ENCODE results near the gene CD22. TPM values are rescaled to one million over a fixed set of nuclear protein-coding genes. Genes with fewer than 3 reads are reported as not detected.
A peak's percentile ranks its signal among the peaks of the same experiment; 100 is the strongest.
"Not testable (repeated sequence)": the region's sequence is repeated elsewhere in the genome, so short reads cannot be mapped to it uniquely, and the experiment has no call there.

The CD22 gene
- total RNA-seq, 3 donors from 2014 or later (not counting 1 experiment from before 2014, with no cell fraction given): 4.3 to 7.0 (median 6.0) TPM

DNA sequence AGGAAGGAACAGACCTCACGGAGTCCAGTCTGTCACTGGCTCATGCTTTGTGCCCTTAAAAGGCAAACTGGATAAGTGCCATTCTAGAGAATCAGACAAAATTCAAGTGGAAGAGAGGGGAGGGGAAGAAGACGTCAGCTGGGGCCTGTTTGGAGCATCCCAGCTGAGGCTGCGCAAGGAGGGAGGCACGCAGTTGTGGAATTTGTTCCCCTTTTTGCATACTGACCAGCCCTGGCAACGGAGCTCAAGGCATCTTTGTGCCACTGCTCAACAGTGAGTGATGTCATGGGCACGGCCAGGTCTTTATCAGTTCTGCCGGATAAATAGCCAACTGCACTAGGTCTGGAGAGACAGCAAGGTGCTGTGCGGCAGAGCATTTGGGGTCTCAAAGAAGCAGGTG lies 41.7 kb downstream of the CD22 start, which contains the start of gene GPR42:
TSS of gene GPR42 (plus strand) at position 347 of the 400 bp plus-strand sequence. CDS start 292 bp downstream, outside the sequence.
- Histone ChIP-seq H3K27ac (ENCODE audit: low read length) (no peak within 1 kb of the TSS), H3K4me3 (ENCODE audit: low read length) (no peak within 1 kb of the TSS), H3K27me3 (ENCODE audit: control insufficient read depth, insufficient read depth, low read length) (peaks cover 3% of the 10 kb centered on the region), H3K9me3 (ENCODE audit: control insufficient read depth, insufficient read depth, low read length) (no peaks in the 10 kb centered on the region), H3K4me1 (ENCODE audit: control insufficient read depth, insufficient read depth, low read length) (no peaks in the 10 kb centered on the region), H3K36me3 (ENCODE audit: control insufficient read depth, insufficient read depth, low read length) (no peaks in the 10 kb centered on the region)
- ATAC-seq (no peak), DNase-seq (no peak)
- intact Hi-C loops (cut with micrococcal nuclease): no loop called here
- no peak for TF ChIP-seq CTCF (IDR thresholded peaks at IDR 0.05)
- peaks cover 21 to 23% of the 10 kb centered on the region in 2 donors for H3K27me3 Mint-ChIP-seq (ENCODE audit: low read depth in 2 of 2)
- no peaks in the 10 kb centered on the region for H3K9me3 Mint-ChIP-seq
- H3K27ac Mint-ChIP-seq: no peak within 1 kb of the TSS
- H3K36me3 Mint-ChIP-seq: no peaks in the 10 kb centered on the region
- H3K4me3 Mint-ChIP-seq: no peak within 1 kb of the TSS
- no peaks in the 10 kb centered on the region for H3K4me1 Mint-ChIP-seq
- 89% methylated on average over 5 of the region's 8 CpGs for WGBS (ENCODE audit: insufficient coverage)

DNA sequence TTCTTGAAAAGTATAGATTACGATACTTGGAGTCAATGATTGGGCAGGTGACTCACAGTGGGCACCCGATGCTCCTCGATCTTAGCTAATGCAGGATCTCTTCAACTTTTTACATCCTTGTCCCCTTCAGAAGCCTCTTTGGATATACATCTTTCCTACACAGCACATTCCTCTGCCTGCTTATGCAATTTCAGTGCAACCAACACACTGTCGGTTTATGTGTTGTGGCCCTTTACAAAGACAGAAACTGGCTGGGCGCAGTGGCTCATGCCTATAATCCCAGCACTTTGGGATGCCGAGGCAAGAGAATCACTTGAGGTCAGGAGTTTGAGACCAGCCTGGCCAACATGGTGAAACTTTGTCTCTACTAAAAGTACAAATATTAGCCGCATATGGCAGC lies 44.5 kb downstream of the CD22 start:
- Histone ChIP-seq H3K36me3 (ENCODE audit: control insufficient read depth, insufficient read depth, low read length) (no peaks in the 10 kb centered on the region), H3K9me3 (ENCODE audit: control insufficient read depth, insufficient read depth, low read length) (no peaks in the 10 kb centered on the region), H3K27ac (ENCODE audit: low read length) (no peak overlapping the region), H3K4me3 (ENCODE audit: low read length) (no peak overlapping the region), H3K27me3 (ENCODE audit: control insufficient read depth, insufficient read depth, low read length) (no peaks in the 10 kb centered on the region), H3K4me1 (ENCODE audit: control insufficient read depth, insufficient read depth, low read length) (no peaks in the 10 kb centered on the region)
- Mint-ChIP-seq H3K9me3 (no peaks in the 10 kb centered on the region), H3K36me3 (no peaks in the 10 kb centered on the region), H3K27me3 (ENCODE audit: low read depth in 2 of 2) (peaks cover 16 to 20% of the 10 kb centered on the region in 2 donors), H3K27ac (peak overlapping the region in 1 of 2 donors; percentile 19), H3K4me1 (no peaks in the 10 kb centered on the region), H3K4me3 (no peak overlapping the region)
- DNase-seq (no peak), ATAC-seq (no peak)
- TF ChIP-seq CTCF (IDR thresholded peaks at IDR 0.05): no peak
- intact Hi-C loops (cut with micrococcal nuclease): no loop called here
- 90% methylated on average over 7 of the region's 7 CpGs for WGBS (ENCODE audit: insufficient coverage)

GRCh38 chr19:35374031-35374430 lies 45.0 kb downstream of the CD22 start:
- H3K4me1 ChIP-seq (ENCODE audit: control insufficient read depth, insufficient read depth, low read length); H3K4me3 Mint-ChIP-seq; H3K27me3 ChIP-seq (ENCODE audit: control insufficient read depth, insufficient read depth, low read length); H3K9me3 Mint-ChIP-seq; H3K4me3 ChIP-seq (ENCODE audit: low read length); H3K27ac ChIP-seq (ENCODE audit: low read length); H3K36me3 Mint-ChIP-seq; intact Hi-C loops (cut with micrococcal nuclease); H3K36me3 ChIP-seq (ENCODE audit: control insufficient read depth, insufficient read depth, low read length); ATAC-seq; H3K4me1 Mint-ChIP-seq; DNase-seq; H3K9me3 ChIP-seq (ENCODE audit: control insufficient read depth, insufficient read depth, low read length): not testable (repeated sequence)
- Mint-ChIP-seq H3K27me3 (ENCODE audit: low read depth in 2 of 2) (peaks cover 16 to 20% of the 10 kb centered on the region in 2 donors), H3K27ac (peak overlapping the region in 1 of 2 donors; percentile 19)

- Histone ChIP-seq H3K4me1 (ENCODE audit: control insufficient read depth, insufficient read depth, low read length) (no peaks in the 10 kb centered on the region), H3K36me3 (ENCODE audit: control insufficient read depth, insufficient read depth, low read length) (no peaks in the 10 kb centered on the region), H3K9me3 (ENCODE audit: control insufficient read depth, insufficient read depth, low read length) (no peaks in the 10 kb centered on the region), H3K27me3 (ENCODE audit: control insufficient read depth, insufficient read depth, low read length) (no peaks in the 10 kb centered on the region), H3K27ac (ENCODE audit: low read length) (no peak overlapping the region), H3K4me3 (ENCODE audit: low read length) (no peak overlapping the region)
- 89% methylated on average over 12 of the region's 12 CpGs for WGBS (ENCODE audit: insufficient coverage)
- Mint-ChIP-seq H3K36me3 (no peaks in the 10 kb centered on the region), H3K27ac (no peak overlapping the region), H3K27me3 (ENCODE audit: low read depth in 2 of 2) (peaks cover 16 to 20% of the 10 kb centered on the region in 2 donors), H3K9me3 (no peaks in the 10 kb centered on the region), H3K4me1 (no peaks in the 10 kb centered on the region), H3K4me3 (no peak overlapping the region)
- TF ChIP-seq CTCF (IDR thresholded peaks at IDR 0.05): no peak
- ATAC-seq (no peak), DNase-seq (no peak)
- intact Hi-C loops (cut with micrococcal nuclease): no loop called here
These were observed 46.7 kb downstream of the CD22 start for GRCh38 chr19:35375505-35376307.
